Measurements from ENCODE around the gene SLC4A1.

Gene SLC4A1

GRCh38 chr17:44267818-44268490 lies at the start of gene SLC4A1:
TSS of gene SLC4A1 (minus strand) at chr17:44268135. CDS start at chr17:44262866, 5,269 bp downstream.
- TF ChIP-seq POLR2A (IDR thresholded peaks at IDR 0.05; ENCODE audit: low read length) (peak; percentile 91), GATA1 (IDR thresholded peaks at IDR 0.05; ENCODE audit: low read depth, low read length) (peak; percentile 39)
- DNase-seq, result peak; percentile 98 to 99

- DNase-seq, result no peak
- TF ChIP-seq POLR2A (IDR thresholded peaks at IDR 0.05; ENCODE audit: low read length), result peak; percentile 68
- TF ChIP-seq GATA1 (IDR thresholded peaks at IDR 0.05; ENCODE audit: low read depth, low read length), result no peak
Observed at GRCh38 chr17:44317545-44317944, 49.6 kb upstream of the SLC4A1 start.

GRCh38 chr17:44315760-44316731 lies 48.1 kb upstream of the SLC4A1 start:
- peak; percentile 36 to 70 for DNase-seq
- TF ChIP-seq GATA1 (IDR thresholded peaks at IDR 0.05; ENCODE audit: low read depth, low read length), result no peak
- TF ChIP-seq POLR2A (IDR thresholded peaks at IDR 0.05; ENCODE audit: low read length), result no peak

- TF ChIP-seq POLR2A (IDR thresholded peaks at IDR 0.05; ENCODE audit: low read length) (no peak), GATA1 (IDR thresholded peaks at IDR 0.05; ENCODE audit: low read depth, low read length) (no peak)
Observed at GRCh38 chr17:44314869-44315661, 47.1 kb upstream of the SLC4A1 start.

GRCh38 chr17:44314524-44314868 lies 46.6 kb upstream of the SLC4A1 start:
- no peak for DNase-seq
- TF ChIP-seq GATA1 (IDR thresholded peaks at IDR 0.05; ENCODE audit: low read depth, low read length) (no peak), POLR2A (IDR thresholded peaks at IDR 0.05; ENCODE audit: low read length) (no peak)

More at GRCh38 chr17:44314869-44315661, 47.1 kb upstream of the SLC4A1 start:
- DNase-seq, result peak; percentile 46 to 66

GRCh38 chr17:44314031-44314430 lies 46.1 kb upstream of the SLC4A1 start:
- DNase-seq, result no peak

GRCh38 chr17:44312396-44313104 lies 44.6 kb upstream of the SLC4A1 start:
- DNase-seq, result no peak
- no peak for TF ChIP-seq GATA1 (IDR thresholded peaks at IDR 0.05; ENCODE audit: low read depth, low read length)
- TF ChIP-seq POLR2A (IDR thresholded peaks at IDR 0.05; ENCODE audit: low read length), result no peak

More at GRCh38 chr17:44314031-44314430, 46.1 kb upstream of the SLC4A1 start:
- TF ChIP-seq POLR2A (IDR thresholded peaks at IDR 0.05; ENCODE audit: low read length) (no peak), GATA1 (IDR thresholded peaks at IDR 0.05; ENCODE audit: low read depth, low read length) (no peak)

GRCh38 chr17:44311562-44312181 lies 43.7 kb upstream of the SLC4A1 start:
- TF ChIP-seq POLR2A (IDR thresholded peaks at IDR 0.05; ENCODE audit: low read length), result no peak
- TF ChIP-seq GATA1 (IDR thresholded peaks at IDR 0.05; ENCODE audit: low read depth, low read length), result no peak
- DNase-seq, result no peak

- no peak for DNase-seq
- no peak for TF ChIP-seq GATA1 (IDR thresholded peaks at IDR 0.05; ENCODE audit: low read depth, low read length)
- no peak for TF ChIP-seq POLR2A (IDR thresholded peaks at IDR 0.05; ENCODE audit: low read length)
Observed at GRCh38 chr17:44310609-44311376, 42.9 kb upstream of the SLC4A1 start.

GRCh38 chr17:44310188-44310587 lies 42.3 kb upstream of the SLC4A1 start:
- DNase-seq, result no peak
- no peak for TF ChIP-seq POLR2A (IDR thresholded peaks at IDR 0.05; ENCODE audit: low read length)

- peak in 1 of 2 experiments; percentile 39 for DNase-seq
- TF ChIP-seq POLR2A (IDR thresholded peaks at IDR 0.05; ENCODE audit: low read length) (no peak), GATA1 (IDR thresholded peaks at IDR 0.05; ENCODE audit: low read depth, low read length) (no peak)
Observed at GRCh38 chr17:44309472-44309871, 41.5 kb upstream of the SLC4A1 start.

GRCh38 chr17:44308865-44309264 lies 40.9 kb upstream of the SLC4A1 start:
- DNase-seq, result no peak
- no peak for TF ChIP-seq POLR2A (IDR thresholded peaks at IDR 0.05; ENCODE audit: low read length)
- no peak for TF ChIP-seq GATA1 (IDR thresholded peaks at IDR 0.05; ENCODE audit: low read depth, low read length)

Measured in erythroblast (primary cell).